ENCODE data around the gene GMEB2. TPM values are rescaled to one million over a fixed set of nuclear protein-coding genes. Genes with fewer than 3 reads are reported as not detected.

GMEB2 gene
- total RNA-seq, 1 experiment from 2014 or later = 14.3 TPM

DNA sequence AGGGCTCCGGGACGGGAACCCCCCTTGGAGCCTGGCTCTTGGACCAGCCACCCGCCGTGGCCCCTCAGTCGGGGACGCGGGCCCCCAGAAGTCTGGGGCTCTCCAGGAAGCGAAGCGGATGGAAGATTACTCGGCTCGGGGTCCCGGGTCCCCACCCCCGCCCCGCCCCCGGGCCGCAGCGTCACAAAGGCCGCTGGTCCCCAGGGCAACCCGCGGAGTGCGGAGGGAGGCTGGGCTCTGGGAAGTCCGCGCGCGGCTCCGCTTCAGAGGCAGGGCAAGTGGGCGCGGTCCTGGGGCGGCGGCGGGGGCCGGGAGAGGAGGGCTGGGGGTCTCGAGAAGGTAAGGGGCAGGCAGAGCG, 73.0 kb downstream of the GMEB2 start, which contains the start of gene FNDC11:
FNDC11 (plus strand) TSS at position 227 of the 358 bp plus-strand sequence. CDS start 1,505 bp downstream, outside the sequence.
- no peaks in the 10 kb centered on the region for H4K20me1 ChIP-seq (ENCODE audit: control insufficient read depth, insufficient read depth, insufficient read length)
- no peak within 1 kb of the TSS for H2AK5ac ChIP-seq (ENCODE audit: insufficient read length, low read length)
- no peak within 1 kb of the TSS for H3K27ac ChIP-seq (ENCODE audit: insufficient read length, low read depth, low read length)
- H3K4me2 ChIP-seq (ENCODE audit: insufficient read depth, insufficient read length, low read length) = peak within 1 kb of the TSS; percentile 46
- no peaks in the 10 kb centered on the region for H3K9me3 ChIP-seq (ENCODE audit: control insufficient read depth, low read depth, low read length)
- H4K5ac ChIP-seq (ENCODE audit: insufficient read length, low read depth, low read length) = no peak within 1 kb of the TSS
- H3K23me2 ChIP-seq (ENCODE audit: insufficient read length, low read depth, low read length, poor library complexity, severe bottlenecking) = peaks cover 9% of the 10 kb centered on the region
- WGBS (ENCODE audit: extremely low coverage, insufficient read length, low lambda C conversion rate) = no CpG with 5 or more reads among the region's 34 CpGs
- H3K4ac ChIP-seq (ENCODE audit: low read depth, low read length) = no peak within 1 kb of the TSS
- TF ChIP-seq, protein P1, sequence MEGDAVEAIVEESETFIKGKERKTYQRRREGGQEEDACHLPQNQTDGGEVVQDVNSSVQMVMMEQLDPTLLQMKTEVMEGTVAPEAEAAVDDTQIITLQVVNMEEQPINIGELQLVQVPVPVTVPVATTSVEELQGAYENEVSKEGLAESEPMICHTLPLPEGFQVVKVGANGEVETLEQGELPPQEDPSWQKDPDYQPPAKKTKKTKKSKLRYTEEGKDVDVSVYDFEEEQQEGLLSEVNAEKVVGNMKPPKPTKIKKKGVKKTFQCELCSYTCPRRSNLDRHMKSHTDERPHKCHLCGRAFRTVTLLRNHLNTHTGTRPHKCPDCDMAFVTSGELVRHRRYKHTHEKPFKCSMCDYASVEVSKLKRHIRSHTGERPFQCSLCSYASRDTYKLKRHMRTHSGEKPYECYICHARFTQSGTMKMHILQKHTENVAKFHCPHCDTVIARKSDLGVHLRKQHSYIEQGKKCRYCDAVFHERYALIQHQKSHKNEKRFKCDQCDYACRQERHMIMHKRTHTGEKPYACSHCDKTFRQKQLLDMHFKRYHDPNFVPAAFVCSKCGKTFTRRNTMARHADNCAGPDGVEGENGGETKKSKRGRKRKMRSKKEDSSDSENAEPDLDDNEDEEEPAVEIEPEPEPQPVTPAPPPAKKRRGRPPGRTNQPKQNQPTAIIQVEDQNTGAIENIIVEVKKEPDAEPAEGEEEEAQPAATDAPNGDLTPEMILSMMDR (conservative IDR thresholded peaks at IDR 0.05) = no peak
- no peaks in the 10 kb centered on the region for H3K27me3 ChIP-seq (ENCODE audit: insufficient read depth, low read length)
- H3K4me1 ChIP-seq (ENCODE audit: insufficient read depth, low read length) = 0 out of 2 replicates have a peak, but pooled peaks cover 2% of the 10 kb centered on the region
- H3K79me2 ChIP-seq (ENCODE audit: insufficient read depth, low read length) = no peaks in the 10 kb centered on the region
- peaks cover 22 to 30% of the 10 kb centered on the region in 2 experiments for H3K4me1 Mint-ChIP-seq
- peak; percentile 69 for DNase-seq
- no peak within 1 kb of the TSS for H2BK12ac ChIP-seq (ENCODE audit: insufficient read length, low read depth, low read length)
- H2AFZ ChIP-seq (ENCODE audit: low read length) = no peak within 1 kb of the TSS
- no peak within 1 kb of the TSS for H4K8ac ChIP-seq (replicated peaks; ENCODE audit: insufficient read length, low read depth, low read length)
- H2BK5ac ChIP-seq (ENCODE audit: insufficient read length, low read length) = no peak within 1 kb of the TSS
- H2BK15ac ChIP-seq (ENCODE audit: low read depth, low read length) = no peak within 1 kb of the TSS
- H4K91ac ChIP-seq (ENCODE audit: insufficient read length, low read depth, low read length) = no peak within 1 kb of the TSS
- no peak within 1 kb of the TSS for H3K23ac ChIP-seq (ENCODE audit: insufficient read length, low read depth, low read length)
- H3K27me3 Mint-ChIP-seq (ENCODE audit: low read depth) = no peaks in the 10 kb centered on the region; the same call in 1 of the 2 replicates
- H2BK20ac ChIP-seq (ENCODE audit: low read depth, low read length, poor library complexity, severe bottlenecking) = no peak within 1 kb of the TSS
- peaks cover 0 to 7% (median 4%) of the 10 kb centered on the region in 3 experiments; a peak in 4 of 7 replicates for H3K36me3 Mint-ChIP-seq (ENCODE audit: insufficient read depth in 1 of 3, low read depth in 3 of 3)
- H3K18ac ChIP-seq (ENCODE audit: insufficient read length, low read depth, low read length) = no peak within 1 kb of the TSS
- H3K4me3 Mint-ChIP-seq = peak within 1 kb of the TSS; percentile 69 to 84
- H3K9me3 Mint-ChIP-seq = no peaks in the 10 kb centered on the region
- no peak within 1 kb of the TSS for H3K56ac ChIP-seq (ENCODE audit: insufficient read length, low read depth, low read length)
- H3K27ac Mint-ChIP-seq = no peak within 1 kb of the TSS; a peak in 1 of 7 replicates
- H2BK120ac ChIP-seq (ENCODE audit: low read depth, low read length, poor library complexity, severe bottlenecking) = no peak within 1 kb of the TSS
- H3T11ph ChIP-seq (ENCODE audit: low read length) = no peak within 1 kb of the TSS
- no peaks in the 10 kb centered on the region for H3K79me1 ChIP-seq (ENCODE audit: insufficient read depth, low read depth, low read length, poor library complexity, severe bottlenecking)
- no peak within 1 kb of the TSS for H3K14ac ChIP-seq (ENCODE audit: insufficient read depth, low read length)
- H3K9ac ChIP-seq (ENCODE audit: extremely low read depth, insufficient read length, low read length) = no peak within 1 kb of the TSS
